WTC11 (cell line): ENCODE data around the gene TRIB2.

Experiments used
- ATF3 ChIP-seq: sonication (generic); formaldehyde crosslinking; conservative IDR thresholded peaks from 2 replicates; pipeline ENCODE4 v1.8.1; 2022; ENCODE audit warnings: mild to moderate bottlenecking, missing genetic modification reagents
- NR1H2 ChIP-seq: sonication (generic); formaldehyde crosslinking; IDR thresholded peaks from 2 replicates; pipeline ENCODE4 v1.9.0; 2021; ENCODE audit warnings: mild to moderate bottlenecking, moderate library complexity, missing genetic modification reagents
- PREB ChIP-seq: sonication (generic); formaldehyde crosslinking; IDR thresholded peaks from 2 replicates; pipeline ENCODE4 v1.8.1; 2022; ENCODE audit warnings: mild to moderate bottlenecking, missing genetic modification reagents, moderate library complexity, borderline replicate concordance
- USF2 ChIP-seq: sonication (generic); formaldehyde crosslinking; IDR thresholded peaks from 2 replicates; pipeline ENCODE4 v1.8.1; 2023; ENCODE audit warnings: mild to moderate bottlenecking, missing genetic modification reagents, moderate library complexity

- TF ChIP-seq ATF3 (no peak), PREB (CRISPR knock-in tag) (no peak), NR1H2 (CRISPR knock-in tag) (no peak), USF2 (no peak)
Observed at GRCh38 chr2:12679550-12680072, 37.1 kb upstream of the TRIB2 start.
